Activated T-cell treated with anti-CD3 and anti-CD28 coated beads, Interleukin-2, amount 50 U/mL, for 4 hours (primary cell): ENCODE measurements around the gene SNAI1. TPM values are rescaled to one million over a fixed set of nuclear protein-coding genes. Genes with fewer than 3 reads are reported as not detected.
"Not testable (repeated sequence)": the region's sequence is repeated elsewhere in the genome, so short reads cannot be mapped to it uniquely, and the experiment has no call there.

Experiments
- ATAC-seq, 2 donors: fragments of 200-7000 bp; cut with Tn5 transposase; one replicate each; pipeline ENCODE4 v1.10.0; 2021
- DNase-seq: peaks from one replicate; pipeline ENCODE4 v3.0.0-alpha.2; 2020
- H3K27me3 Mint-ChIP-seq: one replicate; pipeline ENCODE4 v1.8.0; 2021; ENCODE audit warnings: low read depth, mixed read lengths
- H3K36me3 Mint-ChIP-seq: one replicate; pipeline ENCODE4 v1.8.0; 2022; ENCODE audit warnings: mixed read lengths; ENCODE audit not compliant: insufficient read depth
- H3K4me1 Mint-ChIP-seq: one replicate; pipeline ENCODE4 v1.8.0; 2021; ENCODE audit warnings: low read depth, mixed read lengths
- H3K4me3 Mint-ChIP-seq: one replicate; pipeline ENCODE4 v1.8.0; 2021; ENCODE audit warnings: mild to moderate bottlenecking, moderate library complexity, mixed read lengths
- H3K9me3 Mint-ChIP-seq: one replicate; pipeline ENCODE4 v1.8.0; 2021; ENCODE audit warnings: mixed read lengths
- total RNA-seq, 3 donors: library from RNA; stranded (reverse); gene quantifications; one replicate each; pipeline ENCODE4 v1.2.1, GENCODE V29; 2021

Gene SNAI1
- total RNA-seq, 3 donors from 2014 or later, result 1.1 to 1.8 (median 1.3) TPM

- ATAC-seq, result no peak
- no peak overlapping the region for H3K4me3 Mint-ChIP-seq
- peaks cover 6% of the 10 kb centered on the region for H3K4me1 Mint-ChIP-seq
- peaks cover 23% of the 10 kb centered on the region for H3K27me3 Mint-ChIP-seq
- no peak for DNase-seq
- H3K9me3 Mint-ChIP-seq, result no peaks in the 10 kb centered on the region
- H3K36me3 Mint-ChIP-seq, result no peaks in the 10 kb centered on the region
Observed at GRCh38 chr20:50007369-50007768, 24.6 kb downstream of the SNAI1 start.

- Mint-ChIP-seq H3K9me3 (no peaks in the 10 kb centered on the region), H3K36me3 (no peaks in the 10 kb centered on the region)
- ATAC-seq, result no peak
Observed at GRCh38 chr20:50008007-50008406, 25.2 kb downstream of the SNAI1 start.

GRCh38 chr20:50009521-50010454 lies 27.0 kb downstream of the SNAI1 start:
- no peak for ATAC-seq

More at GRCh38 chr20:50008007-50008406, 25.2 kb downstream of the SNAI1 start:
- no peak for DNase-seq
- H3K27me3 Mint-ChIP-seq, result peaks cover 23% of the 10 kb centered on the region
- H3K4me3 Mint-ChIP-seq, result no peak overlapping the region
- peaks cover 7% of the 10 kb centered on the region for H3K4me1 Mint-ChIP-seq

GRCh38 chr20:50011597-50011996 lies 28.8 kb downstream of the SNAI1 start:
- H3K27me3 Mint-ChIP-seq, result peaks cover 11% of the 10 kb centered on the region
- not testable (repeated sequence) for H3K36me3 Mint-ChIP-seq, H3K9me3 Mint-ChIP-seq, ATAC-seq, H3K4me3 Mint-ChIP-seq, DNase-seq, H3K4me1 Mint-ChIP-seq

More at GRCh38 chr20:50009521-50010454, 27.0 kb downstream of the SNAI1 start:
- Mint-ChIP-seq H3K4me1 (peaks cover 7% of the 10 kb centered on the region), H3K27me3 (peaks cover 19% of the 10 kb centered on the region), H3K36me3 (no peaks in the 10 kb centered on the region), H3K9me3 (no peaks in the 10 kb centered on the region), H3K4me3 (no peak overlapping the region)
- DNase-seq, result no peak

- ATAC-seq (no peak), DNase-seq (no peak)
- H3K36me3 Mint-ChIP-seq, result no peaks in the 10 kb centered on the region
- H3K9me3 Mint-ChIP-seq, result no peaks in the 10 kb centered on the region
- peaks cover 4% of the 10 kb centered on the region for H3K4me1 Mint-ChIP-seq
- H3K4me3 Mint-ChIP-seq, result no peak overlapping the region
- peaks cover 16% of the 10 kb centered on the region for H3K27me3 Mint-ChIP-seq
Observed at GRCh38 chr20:50012282-50013263, 29.8 kb downstream of the SNAI1 start.

GRCh38 chr20:50013976-50014375 lies 31.2 kb downstream of the SNAI1 start:
- ATAC-seq, result no peak
- DNase-seq, result no peak
- Mint-ChIP-seq H3K4me1 (peaks cover 4% of the 10 kb centered on the region), H3K4me3 (no peak overlapping the region), H3K27me3 (peaks cover 13% of the 10 kb centered on the region), H3K36me3 (no peaks in the 10 kb centered on the region), H3K9me3 (no peaks in the 10 kb centered on the region)

- peaks cover 10% of the 10 kb centered on the region for H3K27me3 Mint-ChIP-seq
- DNase-seq, result no peak
- peaks cover 4% of the 10 kb centered on the region for H3K4me1 Mint-ChIP-seq
- no peak overlapping the region for H3K4me3 Mint-ChIP-seq
- H3K9me3 Mint-ChIP-seq, result no peaks in the 10 kb centered on the region
- H3K36me3 Mint-ChIP-seq, result no peaks in the 10 kb centered on the region
- ATAC-seq, result no peak
Observed at GRCh38 chr20:50014570-50015562, 32.1 kb downstream of the SNAI1 start.

GRCh38 chr20:50015636-50015992 lies 32.8 kb downstream of the SNAI1 start:
- DNase-seq, result no peak
- Mint-ChIP-seq H3K27me3 (peaks cover 7% of the 10 kb centered on the region), H3K9me3 (no peaks in the 10 kb centered on the region), H3K4me1 (peaks cover 4% of the 10 kb centered on the region), H3K4me3 (no peak overlapping the region), H3K36me3 (no peaks in the 10 kb centered on the region)
- ATAC-seq, result no peak

GRCh38 chr20:50015993-50016770 lies 33.4 kb downstream of the SNAI1 start:
- H3K4me3 Mint-ChIP-seq, result no peak overlapping the region

GRCh38 chr20:50017160-50017559 lies 34.4 kb downstream of the SNAI1 start:
- ATAC-seq, result no peak
- peaks cover 4% of the 10 kb centered on the region for H3K27me3 Mint-ChIP-seq
- H3K4me1 Mint-ChIP-seq, result peaks cover 4% of the 10 kb centered on the region
- no peak for DNase-seq
- H3K4me3 Mint-ChIP-seq, result no peak overlapping the region
- no peaks in the 10 kb centered on the region for H3K36me3 Mint-ChIP-seq
- no peaks in the 10 kb centered on the region for H3K9me3 Mint-ChIP-seq

More at GRCh38 chr20:50015993-50016770, 33.4 kb downstream of the SNAI1 start:
- Mint-ChIP-seq H3K27me3 (peaks cover 7% of the 10 kb centered on the region), H3K4me1 (peaks cover 4% of the 10 kb centered on the region), H3K36me3 (no peaks in the 10 kb centered on the region), H3K9me3 (no peaks in the 10 kb centered on the region)
- DNase-seq (no peak), ATAC-seq (no peak)

GRCh38 chr20:50017576-50018248 lies 34.9 kb downstream of the SNAI1 start:
- DNase-seq (no peak), ATAC-seq (no peak)
- Mint-ChIP-seq H3K4me1 (no peaks in the 10 kb centered on the region), H3K4me3 (no peak overlapping the region), H3K27me3 (peaks cover 4% of the 10 kb centered on the region), H3K9me3 (no peaks in the 10 kb centered on the region), H3K36me3 (no peaks in the 10 kb centered on the region)

- Mint-ChIP-seq H3K4me1 (no peaks in the 10 kb centered on the region), H3K9me3 (no peaks in the 10 kb centered on the region), H3K4me3 (no peak overlapping the region), H3K27me3 (peaks cover 4% of the 10 kb centered on the region), H3K36me3 (no peaks in the 10 kb centered on the region)
- DNase-seq (no peak), ATAC-seq (no peak)
Observed at GRCh38 chr20:50019466-50020256, 36.9 kb downstream of the SNAI1 start.
